Sigmoid colon (tissue), 7 donors: ENCODE data around the gene ANO1. TPM values are rescaled to one million over a fixed set of nuclear protein-coding genes. Genes with fewer than 3 reads are reported as not detected.

Source experiments
- DNase-seq: peaks from one replicate; pipeline ENCODE4 v3.0.0-alpha.2; 2019
- H3K27ac ChIP-seq, 4 donors: fragments of 200-600 bp; sonication (generic); one replicate each; pipeline ENCODE4 v1.5.1; 2016 to 2019; ENCODE audit warnings: mild to moderate bottlenecking in 1 of 4
- H3K27me3 ChIP-seq, 3 donors: fragments of 200-600 bp; sonication (generic); one replicate each; pipeline ENCODE4 v1.5.1; 2019; ENCODE audit warnings: mild to moderate bottlenecking in 1 of 3
- H3K36me3 ChIP-seq, 4 donors: fragments of 200-600 bp; sonication (generic); one replicate each; pipeline ENCODE4 v1.5.1; 2016 to 2019
- H3K4me1 ChIP-seq, 4 donors: fragments of 200-600 bp; sonication (generic); one replicate each; pipeline ENCODE4 v1.5.1; 2017 to 2019
- H3K4me3 ChIP-seq, 4 donors: fragments of 200-600 bp; sonication (generic); one replicate each; pipeline ENCODE4 v1.5.1; 2017 to 2019; ENCODE audit warnings: mild to moderate bottlenecking in 2 of 4, moderate library complexity in 1 of 4
- H3K9me3 ChIP-seq, 4 donors: fragments of 200-600 bp in 3 of 4; sonication (generic) in 3 of 4; one replicate each; pipeline versions ENCODE4 v1.5.1 to v1.6.1; 2013 to 2019
- CTCF ChIP-seq, 4 experiments: fragments of 450-650 bp in 3 of 4; fragments of 200-600 bp in 1 of 4; IDR thresholded peaks; one replicate each; pipeline ENCODE4 v1.5.1; 2016 to 2019; ENCODE audit warnings: antibody characterized with exemption in 4 of 4, mild to moderate bottlenecking in 3 of 4, moderate library complexity in 2 of 4
- EP300 ChIP-seq, 4 donors: sonication (generic); formaldehyde crosslinking; IDR thresholded peaks; one replicate each; pipeline ENCODE4 v1.6.1; 2017; ENCODE audit warnings: antibody characterized with exemption in 4 of 4
- POLR2A ChIP-seq, 2 donors: fragments of 450-650 bp; IDR thresholded peaks; one replicate each; pipeline ENCODE4 v1.6.1; 2016; ENCODE audit warnings: antibody characterized with exemption in 2 of 2, mild to moderate bottlenecking in 2 of 2, moderate library complexity in 2 of 2
- POLR2AphosphoS5 ChIP-seq, 4 donors: sonication (generic); formaldehyde crosslinking; IDR thresholded peaks; one replicate each; pipeline ENCODE4 v1.6.1; 2017; ENCODE audit warnings: antibody characterized with exemption in 4 of 4
- WGBS, 2 donors: extraction: QIAGEN DNeasy Blood & Tissue Kit; methylation state at CpG; one replicate each; pipeline ENCODE4 v1.1.7; 2013; 5-methylcytosine and 5-hydroxymethylcytosine counted together
- intact Hi-C: fragments of 100-400 bp; cut with DNase I; formaldehyde crosslinking; loops from one replicate; pipeline ENCODE4 v1.15.1; 2023
- polyA plus RNA-seq, 3 donors: library from polyadenylated mRNA; stranded (reverse); fragments of 200-250 nt; gene quantifications; one replicate each; pipeline ENCODE4 v1.2.3, GENCODE V29; 2013
- total RNA-seq, 4 donors: library from RNA; depleted of rRNA; stranded (reverse); fragments of >200 nt; gene quantifications; one replicate each; pipeline ENCODE4 v1.1.0, GENCODE V29; 2016
- donor health status: healthy with polysubstance abuse.
- donor health status: Bipolar disorder and iron deficiency.
- donor health status: healthy.

Gene ANO1
- total and polyA plus RNA-seq, 7 donors: 0.60 to 33.9 (median 17.4) TPM

GRCh38 chr11:70201882-70202861, 124.1 kb downstream of the ANO1 start:
- TF ChIP-seq CTCF (IDR thresholded peaks at IDR 0.05) (no peak), POLR2A (IDR thresholded peaks at IDR 0.05) (no peak), POLR2AphosphoS5 (IDR thresholded peaks at IDR 0.05) (no peak), EP300 (IDR thresholded peaks at IDR 0.05) (no peak)
- no peak for DNase-seq
- peak overlapping the region; percentile 77 to 95 (median 82) for H3K4me3 ChIP-seq
- peak overlapping the region; percentile 92 to 93 (median 92) for H3K27ac ChIP-seq
- 75 to 83% methylated on average over 29 of the region's 29 CpGs for WGBS, 2 donors
- intact Hi-C loops: loop anchor here (2.0 to 5.0 kb wide), 3 partner anchors 69 to 525 kb away; partner anchors contain the start of genes CTTN, LTO1 and PPFIA1
- H3K9me3 ChIP-seq: no peaks in the 10 kb centered on the region
- peaks cover 0 to 25% (median 21%) of the 10 kb centered on the region in 4 donors for H3K4me1 ChIP-seq
- peaks cover 1 to 21% (median 13%) of the 10 kb centered on the region in 4 donors for H3K36me3 ChIP-seq
- H3K27me3 ChIP-seq: no peaks in the 10 kb centered on the region

GRCh38 chr11:70202920-70203750, 125.0 kb downstream of the ANO1 start, which contains the start of gene FADD:
Gene FADD (plus strand): TSS chr11:70203296. CDS start chr11:70203460, 164 bp downstream.
- Histone ChIP-seq H3K4me1 (peaks cover 0 to 25% (median 21%) of the 10 kb centered on the region in 4 donors), H3K9me3 (no peaks in the 10 kb centered on the region), H3K4me3 (peak within 1 kb of the TSS; percentile 77 to 95 (median 82)), H3K36me3 (peaks cover 8 to 31% (median 20%) of the 10 kb centered on the region in 4 donors), H3K27ac (peak within 1 kb of the TSS; percentile 92 to 93 (median 92)), H3K27me3 (no peaks in the 10 kb centered on the region)
- peak; percentile 94 for DNase-seq
- TF ChIP-seq EP300 (IDR thresholded peaks at IDR 0.05) (no peak), POLR2AphosphoS5 (IDR thresholded peaks at IDR 0.05) (peak; percentile 71 to 91 (median 88)), POLR2A (IDR thresholded peaks at IDR 0.05) (peak; percentile 46 to 65)
- WGBS, 2 donors: 0% methylated on average over 91 of the region's 91 CpGs
- intact Hi-C loops: loop anchor here (2.0 to 5.0 kb wide), 3 partner anchors 68 to 526 kb away; partner anchors contain the start of genes CTTN, LTO1 and PPFIA1

- intact Hi-C loops: loop anchor here (2.0 to 5.0 kb wide), 3 partner anchors 67 to 527 kb away; partner anchors contain the start of genes CTTN, LTO1 and PPFIA1
Measured at GRCh38 chr11:70203751-70204465, 125.8 kb downstream of the ANO1 start.

GRCh38 chr11:70204466-70204799, 126.3 kb downstream of the ANO1 start:
- peaks cover 0 to 25% (median 21%) of the 10 kb centered on the region in 4 donors for H3K4me1 ChIP-seq
- peak overlapping the region; percentile 77 to 95 (median 82) for H3K4me3 ChIP-seq
- peaks cover 8 to 43% (median 20%) of the 10 kb centered on the region in 4 donors for H3K36me3 ChIP-seq
- DNase-seq: no peak
- no peaks in the 10 kb centered on the region for H3K9me3 ChIP-seq
- intact Hi-C loops: loop anchor here (5.0 kb wide), 2 partner anchors 193 to 527 kb away; partner anchors contain the start of genes CTTN and LTO1
- H3K27me3 ChIP-seq: no peaks in the 10 kb centered on the region
- peak overlapping the region; percentile 92 to 93 (median 92) for H3K27ac ChIP-seq
- whole genome bisulfite sequencing, 2 donors: 10 to 49% methylated on average over 4 of the region's 4 CpGs
- TF ChIP-seq EP300 (IDR thresholded peaks at IDR 0.05): no peak

More at GRCh38 chr11:70203751-70204465, 125.8 kb downstream of the ANO1 start:
- peaks cover 0 to 25% (median 21%) of the 10 kb centered on the region in 4 donors for H3K4me1 ChIP-seq
- TF ChIP-seq POLR2AphosphoS5 (IDR thresholded peaks at IDR 0.05): peak in 1 of 4 donors; percentile 27
- TF ChIP-seq EP300 (IDR thresholded peaks at IDR 0.05): no peak
- DNase-seq: peak; percentile 79
- peaks cover 8 to 39% (median 20%) of the 10 kb centered on the region in 4 donors for H3K36me3 ChIP-seq
- peak overlapping the region; percentile 77 to 95 (median 82) for H3K4me3 ChIP-seq
- H3K27me3 ChIP-seq: no peaks in the 10 kb centered on the region
- peak overlapping the region; percentile 92 to 93 (median 92) for H3K27ac ChIP-seq
- 2 to 7% methylated on average over 30 of the region's 30 CpGs for WGBS, 2 donors
- no peaks in the 10 kb centered on the region for H3K9me3 ChIP-seq

- 81 to 85% methylated on average over 12 of the region's 12 CpGs for WGBS, 2 donors
- TF ChIP-seq EP300 (IDR thresholded peaks at IDR 0.05) (no peak), POLR2A (IDR thresholded peaks at IDR 0.05) (no peak), CTCF (IDR thresholded peaks at IDR 0.05) (no peak), POLR2AphosphoS5 (IDR thresholded peaks at IDR 0.05) (no peak)
- H3K36me3 ChIP-seq: peaks cover 8 to 43% (median 20%) of the 10 kb centered on the region in 4 donors
- no peaks in the 10 kb centered on the region for H3K9me3 ChIP-seq
- H3K4me1 ChIP-seq: peaks cover 0 to 25% (median 21%) of the 10 kb centered on the region in 4 donors
- intact Hi-C loops: no loop called here
- no peaks in the 10 kb centered on the region for H3K27me3 ChIP-seq
- H3K27ac ChIP-seq: peak overlapping the region in 3 of 4 donors; percentile 92 to 93 (median 92)
- no peak for DNase-seq
- H3K4me3 ChIP-seq: no peak overlapping the region
Measured at GRCh38 chr11:70205049-70205725, 127.1 kb downstream of the ANO1 start.
